Spleen (tissue), 11 donors: Measurements from ENCODE around the gene MAP3K10. TPM values are rescaled to one million over a fixed set of nuclear protein-coding genes. Genes with fewer than 3 reads are reported as not detected.
A peak's percentile ranks its signal among the peaks of the same experiment; 100 is the strongest.

Source experiments
- DNase-seq: peaks from one replicate; pipeline ENCODE4 v3.0.0-alpha.2; 2020
- H3K27ac ChIP-seq, 8 donors: fragments of 200-600 bp; sonication (generic) in 7 of 8; 1 replicate in 4 of 8; 2 replicates in 4 of 8; pipeline versions ENCODE4 v1.5.0 to v1.8.0; 2016 to 2021; ENCODE audit warnings: inconsistent platforms in 4 of 8, mild to moderate bottlenecking in 4 of 8, moderate library complexity in 1 of 8
- H3K27me3 ChIP-seq, 7 donors: fragments of 200-600 bp; sonication (generic) in 6 of 7; replicated peaks in 1 of 7; 1 replicate in 4 of 7; 2 replicates in 3 of 7; pipeline versions ENCODE4 v1.5.0 to v1.8.0; 2016 to 2021; ENCODE audit warnings: inconsistent platforms in 3 of 7, mild to moderate bottlenecking in 1 of 7
- H3K36me3 ChIP-seq, 6 donors: fragments of 200-600 bp; sonication (generic) in 5 of 6; 1 replicate in 4 of 6; 2 replicates in 2 of 6; pipeline versions ENCODE4 v1.5.0 to v1.8.0; 2016 to 2021; ENCODE audit warnings: inconsistent platforms in 2 of 6
- H3K4me1 ChIP-seq, 6 donors: fragments of 200-600 bp; sonication (generic) in 5 of 6; 1 replicate in 3 of 6; 2 replicates in 3 of 6; pipeline versions ENCODE4 v1.5.0 to v1.8.0; 2016 to 2021; ENCODE audit warnings: inconsistent platforms in 3 of 6
- H3K4me3 ChIP-seq, 8 donors: fragments of 200-600 bp; sonication (generic) in 7 of 8; 1 replicate in 4 of 8; 2 replicates in 4 of 8; pipeline versions ENCODE4 v1.5.0 to v1.8.0; 2016 to 2021; ENCODE audit warnings: inconsistent platforms in 4 of 8, mild to moderate bottlenecking in 4 of 8, moderate library complexity in 2 of 8
- H3K9me3 ChIP-seq, 8 donors: fragments of 200-600 bp; sonication (generic) in 7 of 8; 1 replicate in 4 of 8; 2 replicates in 4 of 8; pipeline versions ENCODE4 v1.5.0 to v1.8.0; 2016 to 2021; ENCODE audit warnings: inconsistent platforms in 4 of 8
- CTCF ChIP-seq, 11 experiments: fragments of 200-600 bp in 7 of 11; fragments of 450-650 bp in 4 of 11; sonication (generic) in 4 of 11; IDR thresholded peaks in 8 of 11; conservative IDR thresholded peaks in 3 of 11; 1 replicate in 7 of 11; 2 replicates in 4 of 11; pipeline versions ENCODE4 v1.4.0 to v1.8.0; 2016 to 2021; ENCODE audit warnings: antibody characterized with exemption in 11 of 11, inconsistent platforms in 4 of 11, mild to moderate bottlenecking in 1 of 11
- POLR2A ChIP-seq, 3 donors: fragments of 450-650 bp; IDR thresholded peaks; one replicate each; pipeline ENCODE4 v1.5.1; 2017; ENCODE audit warnings: antibody characterized with exemption in 3 of 3, mild to moderate bottlenecking in 1 of 3
- POLR2AphosphoS5 ChIP-seq, 3 donors: sonication (generic); formaldehyde crosslinking; IDR thresholded peaks; one replicate each; pipeline ENCODE4 v1.5.1; 2017; ENCODE audit warnings: antibody characterized with exemption in 3 of 3
- WGBS, 5 donors: extraction: QIAGEN DNeasy Blood & Tissue Kit in 3 of 5; methylation state at CpG; one replicate each; pipeline versions ENCODE4 v1.1.5 to v1.1.7; 2013 to 2018; 5-methylcytosine and 5-hydroxymethylcytosine counted together
- intact Hi-C: fragments of 100-400 bp; cut with DNase I; formaldehyde crosslinking; loops from one replicate; pipeline ENCODE4 v1.15.0; 2023; ENCODE audit warnings: low total_unique reads
- polyA plus RNA-seq, 3 donors: library from polyadenylated mRNA; stranded (reverse); fragments of 200-250 nt; gene quantifications; one replicate each; pipeline ENCODE4 v1.2.1, GENCODE V29; 2013
- total RNA-seq, 7 donors: library from RNA; depleted of rRNA in 3 of 7; stranded (reverse); fragments of >200 nt in 3 of 7; fragmentation: NEBNext Ultra II Directional in 4 of 7; extraction: Animal tissue kit (Norgen Biotek cat#: 25700) in 4 of 7; gene quantifications; one replicate each; pipeline versions ENCODE4 v1.1.0 to v1.2.1, GENCODE V29; 2016 to 2021
- donor health status: healthy with polysubstance abuse.
- donor health status: DM: no; HTN: no; CAD: no; lungs with moderate emphysema.
- donor health status: DM: no; HTN: no; CAD: no.
- donor health status: Bipolar disorder and iron deficiency.
- donor health status: healthy.
- donor health status: DM: no; HTN: no; CAD: no.
- donor health status: DM: yes; HTN: yes; CAD: no.

The MAP3K10 gene
- total and polyA plus RNA-seq, 10 donors: 4.3 to 25.6 (median 17.4) TPM

- no peaks in the 10 kb centered on the region for H3K36me3 ChIP-seq
- WGBS, 5 donors: 79 to 91% (median 87%) methylated on average over 3 of the region's 3 CpGs
- no peak for TF ChIP-seq POLR2A (IDR thresholded peaks at IDR 0.05)
- TF ChIP-seq POLR2AphosphoS5 (IDR thresholded peaks at IDR 0.05): no peak
- no peak for TF ChIP-seq CTCF (IDR thresholded peaks at IDR 0.05 in 8 of 11, conservative IDR thresholded peaks at IDR 0.05 in 3 of 11)
- no peaks in the 10 kb centered on the region for H3K27me3 ChIP-seq
- H3K4me3 ChIP-seq: no peak overlapping the region
- intact Hi-C loops: no loop called here
- no peaks in the 10 kb centered on the region for H3K9me3 ChIP-seq
- DNase-seq: no peak
- no peak overlapping the region for H3K27ac ChIP-seq
- peaks cover 6 to 37% (median 27%) of the 10 kb centered on the region in 6 donors for H3K4me1 ChIP-seq
Observed at GRCh38 chr19:40149501-40149900, 41.7 kb upstream of the MAP3K10 start.

- Histone ChIP-seq H3K27ac (no peak overlapping the region), H3K4me3 (no peak overlapping the region), H3K4me1 (peaks cover 6 to 30% (median 21%) of the 10 kb centered on the region in 6 donors), H3K27me3 (no peaks in the 10 kb centered on the region), H3K9me3 (no peaks in the 10 kb centered on the region), H3K36me3 (no peaks in the 10 kb centered on the region)
- 72 to 85% (median 79%) methylated on average over 5 of the region's 5 CpGs for WGBS, 5 donors
- DNase-seq: no peak
- intact Hi-C loops: no loop called here
- no peak for TF ChIP-seq CTCF (IDR thresholded peaks at IDR 0.05 in 8 of 11, conservative IDR thresholded peaks at IDR 0.05 in 3 of 11)
- TF ChIP-seq POLR2AphosphoS5 (IDR thresholded peaks at IDR 0.05): no peak
- TF ChIP-seq POLR2A (IDR thresholded peaks at IDR 0.05): no peak
Observed at GRCh38 chr19:40150170-40150569, 41.1 kb upstream of the MAP3K10 start.

DNA sequence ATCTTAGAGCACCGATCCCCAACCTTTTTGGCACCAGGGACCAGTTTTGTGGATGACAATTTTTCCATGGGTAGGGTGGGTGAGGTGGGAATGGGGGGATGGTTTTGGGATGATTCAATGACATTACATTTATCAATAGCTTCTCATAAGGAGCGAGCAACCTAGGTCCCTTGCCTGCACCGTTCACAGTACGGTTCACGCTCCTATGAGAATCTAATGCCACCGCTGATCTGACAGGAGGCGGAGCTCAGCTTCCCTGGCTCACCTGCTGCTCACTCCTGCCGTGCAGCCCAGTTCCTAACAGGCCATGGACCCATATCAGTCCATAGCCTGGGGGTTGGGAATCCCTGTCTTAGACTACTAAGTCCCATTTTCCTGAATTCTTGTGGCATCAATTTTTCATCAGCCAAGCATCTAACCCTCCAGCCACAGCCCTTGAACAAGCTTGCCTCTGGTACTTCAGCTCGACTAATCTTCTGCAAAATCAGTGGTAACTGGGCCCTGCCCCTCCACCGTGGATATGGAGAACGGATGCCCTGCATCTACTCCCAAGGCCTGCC, 37.0 kb upstream of the MAP3K10 start:
- Histone ChIP-seq H3K4me1 (peaks cover 0 to 17% (median 1%) of the 10 kb centered on the region in 6 donors), H3K9me3 (peaks cover 0 to 4% (median 0%) of the 10 kb centered on the region in 8 donors), H3K4me3 (no peak overlapping the region), H3K36me3 (no peaks in the 10 kb centered on the region), H3K27ac (no peak overlapping the region), H3K27me3 (no peaks in the 10 kb centered on the region)
- no peak for TF ChIP-seq POLR2AphosphoS5 (IDR thresholded peaks at IDR 0.05)
- no peak for TF ChIP-seq POLR2A (IDR thresholded peaks at IDR 0.05)
- no peak for TF ChIP-seq CTCF (IDR thresholded peaks at IDR 0.05 in 8 of 11, conservative IDR thresholded peaks at IDR 0.05 in 3 of 11)
- 85 to 93% (median 89%) methylated on average over 10 to 11 of the region's 11 CpGs for WGBS, 5 donors
- DNase-seq: no peak
- intact Hi-C loops: no loop called here

DNA sequence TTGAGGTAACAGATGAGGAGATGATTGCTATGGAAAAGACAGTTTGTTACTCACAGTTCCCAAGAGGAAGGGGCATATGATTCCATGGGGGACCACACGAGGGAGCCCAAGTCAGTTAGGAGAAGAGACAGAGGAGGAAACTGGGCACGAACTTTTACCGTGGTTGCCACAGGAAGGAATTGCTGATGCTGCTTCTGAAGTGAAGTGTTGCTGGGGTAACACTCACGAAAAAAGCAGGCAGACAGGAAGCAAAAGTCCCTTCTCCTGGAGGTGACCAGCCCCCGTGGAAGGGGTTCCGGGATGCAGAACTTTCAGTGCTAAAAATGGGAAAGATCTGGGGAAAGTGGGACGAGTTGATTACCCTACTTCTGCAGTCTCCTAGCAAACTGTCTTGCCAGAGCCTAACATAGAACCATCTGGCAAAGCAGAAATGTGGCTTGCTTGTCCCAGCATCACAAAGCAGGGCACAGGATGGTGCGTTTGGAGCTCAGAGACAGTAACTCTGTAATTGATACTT, 35.4 kb upstream of the MAP3K10 start:
- H3K27ac ChIP-seq: no peak overlapping the region
- WGBS, 5 donors: 36 to 43% (median 40%) methylated on average over 8 of the region's 8 CpGs
- intact Hi-C loops: no loop called here
- no peak for TF ChIP-seq POLR2A (IDR thresholded peaks at IDR 0.05)
- TF ChIP-seq POLR2AphosphoS5 (IDR thresholded peaks at IDR 0.05): no peak
- TF ChIP-seq CTCF (IDR thresholded peaks at IDR 0.05 in 8 of 11, conservative IDR thresholded peaks at IDR 0.05 in 3 of 11): peak in 1 of 11 experiments; percentile 27
- H3K4me1 ChIP-seq: peaks cover 0 to 17% (median 1%) of the 10 kb centered on the region in 6 donors
- H3K36me3 ChIP-seq: no peaks in the 10 kb centered on the region
- H3K27me3 ChIP-seq: no peaks in the 10 kb centered on the region
- no peak overlapping the region for H3K4me3 ChIP-seq
- no peak for DNase-seq
- peaks cover 0 to 4% (median 0%) of the 10 kb centered on the region in 8 donors for H3K9me3 ChIP-seq
